ENCODE results near the gene PRND. TPM values are rescaled to one million over a fixed set of nuclear protein-coding genes. Genes with fewer than 3 reads are reported as not detected.

The PRND gene
- total RNA-seq, 2 donors from 2014 or later, result 0.24 to 0.88 TPM

- Mint-ChIP-seq H3K4me3 (peak overlapping the region; percentile 64), H3K9me3 (no peaks in the 10 kb centered on the region), H3K27me3 (ENCODE audit: insufficient read depth) (peaks cover 8% of the 10 kb centered on the region), H3K4me1 (peaks cover 7% of the 10 kb centered on the region), H3K36me3 (ENCODE audit: low read depth) (no peaks in the 10 kb centered on the region), H3K27ac (no peak overlapping the region)
- no peak for DNase-seq
- no peak for TF ChIP-seq CTCF (conservative IDR thresholded peaks at IDR 0.05)
- WGBS, 2 experiments (ENCODE audit: insufficient coverage in 1 of 2, insufficient read length in 1 of 2), result 85% methylated on average over 6 of the region's 6 CpGs; no CpG with 5 or more reads in 1 of the 2 experiments
- no peak overlapping the region for H3K4me3 ChIP-seq (ENCODE audit: low read length)
- H3K9ac ChIP-seq (ENCODE audit: extremely low read depth, low read length, poor library complexity, severe bottlenecking), result no peak overlapping the region
- H3K9me3 ChIP-seq (ENCODE audit: control insufficient read depth, low read length), result no peaks in the 10 kb centered on the region
- no peaks in the 10 kb centered on the region for H3K4me1 ChIP-seq (ENCODE audit: control insufficient read depth, insufficient read depth, low read length)
- H3K27ac ChIP-seq (ENCODE audit: low read depth, low read length), result no peak overlapping the region
- peaks cover 10% of the 10 kb centered on the region for H3K27me3 ChIP-seq (ENCODE audit: control insufficient read depth, insufficient read depth, low read length, poor library complexity, severe bottlenecking)
- H3K36me3 ChIP-seq (ENCODE audit: control insufficient read depth, insufficient read depth, low read length), result no peaks in the 10 kb centered on the region
Observed at GRCh38 chr20:4684837-4685413, 36.8 kb upstream of the PRND start.

GRCh38 chr20:4685923-4686221 is 35.8 kb upstream of the PRND start:
- no peak for DNase-seq
- Histone ChIP-seq H3K36me3 (ENCODE audit: control insufficient read depth, insufficient read depth, low read length) (no peaks in the 10 kb centered on the region), H3K4me3 (ENCODE audit: low read length) (peak overlapping the region; percentile 79), H3K27ac (ENCODE audit: low read depth, low read length) (no peak overlapping the region), H3K27me3 (ENCODE audit: control insufficient read depth, insufficient read depth, low read length, poor library complexity, severe bottlenecking) (peaks cover 10% of the 10 kb centered on the region), H3K9me3 (ENCODE audit: control insufficient read depth, low read length) (no peaks in the 10 kb centered on the region), H3K4me1 (ENCODE audit: control insufficient read depth, insufficient read depth, low read length) (no peaks in the 10 kb centered on the region), H3K9ac (ENCODE audit: extremely low read depth, low read length, poor library complexity, severe bottlenecking) (peak overlapping the region; percentile 34)
- Mint-ChIP-seq H3K36me3 (ENCODE audit: low read depth) (no peaks in the 10 kb centered on the region), H3K27ac (no peak overlapping the region), H3K4me3 (peak overlapping the region; percentile 64), H3K27me3 (ENCODE audit: insufficient read depth) (peaks cover 8% of the 10 kb centered on the region), H3K4me1 (peaks cover 7% of the 10 kb centered on the region), H3K9me3 (no peaks in the 10 kb centered on the region)
- no peak for TF ChIP-seq CTCF (conservative IDR thresholded peaks at IDR 0.05)
- WGBS, 2 experiments (ENCODE audit: insufficient coverage in 1 of 2, insufficient read length in 1 of 2), result 11 to 17% methylated on average over 7 of the region's 8 CpGs

GRCh38 chr20:4688305-4688704 is 33.4 kb upstream of the PRND start:
- Mint-ChIP-seq H3K36me3 (ENCODE audit: low read depth) (no peaks in the 10 kb centered on the region), H3K27me3 (ENCODE audit: insufficient read depth) (peaks cover 8% of the 10 kb centered on the region), H3K4me3 (no peak overlapping the region), H3K9me3 (no peaks in the 10 kb centered on the region), H3K4me1 (peaks cover 7% of the 10 kb centered on the region), H3K27ac (no peak overlapping the region)
- Histone ChIP-seq H3K36me3 (ENCODE audit: control insufficient read depth, insufficient read depth, low read length) (no peaks in the 10 kb centered on the region), H3K4me1 (ENCODE audit: control insufficient read depth, insufficient read depth, low read length) (no peaks in the 10 kb centered on the region), H3K27me3 (ENCODE audit: control insufficient read depth, insufficient read depth, low read length, poor library complexity, severe bottlenecking) (peaks cover 10% of the 10 kb centered on the region), H3K9ac (ENCODE audit: extremely low read depth, low read length, poor library complexity, severe bottlenecking) (no peak overlapping the region), H3K9me3 (ENCODE audit: control insufficient read depth, low read length) (no peaks in the 10 kb centered on the region), H3K4me3 (ENCODE audit: low read length) (no peak overlapping the region), H3K27ac (ENCODE audit: low read depth, low read length) (no peak overlapping the region)
- DNase-seq, result no peak
- 82% methylated on average over 2 of the region's 2 CpGs; no CpG with 5 or more reads in 1 of the 2 experiments for WGBS, 2 experiments (ENCODE audit: insufficient coverage in 1 of 2, insufficient read length in 1 of 2)
- no peak for TF ChIP-seq CTCF (conservative IDR thresholded peaks at IDR 0.05)

All from endodermal cell (in vitro differentiated cells).